ENCODE results near the gene ENTPD2. TPM values are rescaled to one million over a fixed set of nuclear protein-coding genes. Genes with fewer than 3 reads are reported as not detected.

Gene ENTPD2
- total RNA-seq, 1 experiment from 2014 or later, result 4.0 TPM

GRCh38 chr9:137065336-137065967, 11.6 kb upstream of the ENTPD2 start:
- Histone ChIP-seq H3K4me1 (ENCODE audit: insufficient read depth, low read length) (no peaks in the 10 kb centered on the region), H2BK15ac (ENCODE audit: low read depth, low read length) (no peak overlapping the region), H3K9ac (ENCODE audit: extremely low read depth, insufficient read length, low read length) (no peak overlapping the region), H3K18ac (ENCODE audit: insufficient read length, low read depth, low read length) (no peak overlapping the region), H2BK5ac (ENCODE audit: insufficient read length, low read length) (no peak overlapping the region), H2AFZ (ENCODE audit: low read length) (no peak overlapping the region), H4K20me1 (ENCODE audit: control insufficient read depth, insufficient read depth, insufficient read length) (peaks cover 4% of the 10 kb centered on the region), H3K23me2 (ENCODE audit: insufficient read length, low read depth, low read length, poor library complexity, severe bottlenecking) (no peaks in the 10 kb centered on the region), H2BK20ac (ENCODE audit: low read depth, low read length, poor library complexity, severe bottlenecking) (no peak overlapping the region), H3K9me3 (ENCODE audit: control insufficient read depth, low read depth, low read length) (no peaks in the 10 kb centered on the region), H2AK5ac (ENCODE audit: insufficient read length, low read length) (no peak overlapping the region), H3K14ac (ENCODE audit: insufficient read depth, low read length) (no peak overlapping the region), H3K79me1 (ENCODE audit: insufficient read depth, low read depth, low read length, poor library complexity, severe bottlenecking) (no peaks in the 10 kb centered on the region), H3K23ac (ENCODE audit: insufficient read length, low read depth, low read length) (no peak overlapping the region), H2BK120ac (ENCODE audit: low read depth, low read length, poor library complexity, severe bottlenecking) (no peak overlapping the region), H3K56ac (ENCODE audit: insufficient read length, low read depth, low read length) (no peak overlapping the region), H3K79me2 (ENCODE audit: insufficient read depth, low read length) (no peaks in the 10 kb centered on the region), H4K91ac (ENCODE audit: insufficient read length, low read depth, low read length) (no peak overlapping the region), H3K27ac (ENCODE audit: insufficient read length, low read depth, low read length) (no peak overlapping the region), H3T11ph (ENCODE audit: low read length) (no peak overlapping the region), H2BK12ac (ENCODE audit: insufficient read length, low read depth, low read length) (no peak overlapping the region), H3K4me2 (ENCODE audit: insufficient read depth, insufficient read length, low read length) (no peak overlapping the region), H4K8ac (replicated peaks; ENCODE audit: insufficient read length, low read depth, low read length) (no peak overlapping the region), H4K5ac (ENCODE audit: insufficient read length, low read depth, low read length) (no peak overlapping the region), H3K27me3 (ENCODE audit: insufficient read depth, low read length) (no peaks in the 10 kb centered on the region), H3K4ac (ENCODE audit: low read depth, low read length) (no peak overlapping the region)
- Mint-ChIP-seq H3K9me3 (no peaks in the 10 kb centered on the region), H3K27ac (no peak overlapping the region), H3K4me3 (no peak overlapping the region), H3K36me3 (ENCODE audit: insufficient read depth in 1 of 3, low read depth in 3 of 3) (peaks cover 0 to 5% (median 4%) of the 10 kb centered on the region in 3 experiments; a peak in 4 of 7 replicates), H3K27me3 (ENCODE audit: low read depth) (peaks cover 2% of the 10 kb centered on the region; the same call in 1 of the 2 replicates), H3K4me1 (peaks cover 8 to 17% of the 10 kb centered on the region in 2 experiments)
- TF ChIP-seq, protein P1, sequence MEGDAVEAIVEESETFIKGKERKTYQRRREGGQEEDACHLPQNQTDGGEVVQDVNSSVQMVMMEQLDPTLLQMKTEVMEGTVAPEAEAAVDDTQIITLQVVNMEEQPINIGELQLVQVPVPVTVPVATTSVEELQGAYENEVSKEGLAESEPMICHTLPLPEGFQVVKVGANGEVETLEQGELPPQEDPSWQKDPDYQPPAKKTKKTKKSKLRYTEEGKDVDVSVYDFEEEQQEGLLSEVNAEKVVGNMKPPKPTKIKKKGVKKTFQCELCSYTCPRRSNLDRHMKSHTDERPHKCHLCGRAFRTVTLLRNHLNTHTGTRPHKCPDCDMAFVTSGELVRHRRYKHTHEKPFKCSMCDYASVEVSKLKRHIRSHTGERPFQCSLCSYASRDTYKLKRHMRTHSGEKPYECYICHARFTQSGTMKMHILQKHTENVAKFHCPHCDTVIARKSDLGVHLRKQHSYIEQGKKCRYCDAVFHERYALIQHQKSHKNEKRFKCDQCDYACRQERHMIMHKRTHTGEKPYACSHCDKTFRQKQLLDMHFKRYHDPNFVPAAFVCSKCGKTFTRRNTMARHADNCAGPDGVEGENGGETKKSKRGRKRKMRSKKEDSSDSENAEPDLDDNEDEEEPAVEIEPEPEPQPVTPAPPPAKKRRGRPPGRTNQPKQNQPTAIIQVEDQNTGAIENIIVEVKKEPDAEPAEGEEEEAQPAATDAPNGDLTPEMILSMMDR (conservative IDR thresholded peaks at IDR 0.05), result no peak
- no peak for DNase-seq
- no CpG with 5 or more reads among the region's 23 CpGs for WGBS (ENCODE audit: extremely low coverage, insufficient read length, low lambda C conversion rate)

All from H9 (cell line).